Neural crest cell (in vitro differentiated cells): Measurements from ENCODE around the gene TIMD4. TPM values are rescaled to one million over a fixed set of nuclear protein-coding genes. Genes with fewer than 3 reads are reported as not detected.

ENCODE experiments used
- DNase-seq: peaks from one replicate; pipeline ENCODE4 v3.0.0; 2021; ENCODE audit warnings: low read depth, mixed read lengths, low spot score
- H3K27ac Mint-ChIP-seq: one replicate; pipeline ENCODE4 v1.8.0; 2021; ENCODE audit warnings: mild to moderate bottlenecking, mixed read lengths; ENCODE audit not compliant: unreplicated experiment
- H3K27me3 Mint-ChIP-seq: 2 replicates; pipeline ENCODE4 v1.8.0; 2021; ENCODE audit warnings: low read depth, mild to moderate bottlenecking, mixed read lengths
- H3K36me3 Mint-ChIP-seq: 2 replicates; pipeline ENCODE4 v1.8.0; 2021; ENCODE audit warnings: low read depth, mild to moderate bottlenecking, mixed read lengths
- H3K4me1 Mint-ChIP-seq: 2 replicates; pipeline ENCODE4 v1.8.0; 2021; ENCODE audit warnings: mixed read lengths
- H3K4me3 Mint-ChIP-seq: one replicate; pipeline ENCODE4 v1.8.0; 2021; ENCODE audit warnings: mild to moderate bottlenecking, mixed read lengths
- H3K9me3 Mint-ChIP-seq: 2 replicates; pipeline ENCODE4 v1.8.0; 2021; ENCODE audit warnings: mixed read lengths
- total RNA-seq: library from RNA; stranded (reverse); gene quantifications from 2 replicates; pipeline ENCODE4 v1.2.1, GENCODE V29; 2021
- TF ChIP-seq, protein P1 (sequence below): fragments of 200-600 bp; sonication (generic); conservative IDR thresholded peaks from 2 replicates; pipeline ENCODE4 v1.5.0; 2021; ENCODE audit warnings: antibody characterized with exemption, mild to moderate bottlenecking

The TIMD4 gene
- total RNA-seq, 1 donor from 2014 or later = not detected

GRCh38 chr5:156893517-156893916 lies 69.5 kb downstream of the TIMD4 start:
- Mint-ChIP-seq H3K4me3 (no peak overlapping the region), H3K36me3 (no peaks in the 10 kb centered on the region), H3K27ac (no peak overlapping the region), H3K9me3 (peaks cover 2% of the 10 kb centered on the region), H3K27me3 (no peaks in the 10 kb centered on the region), H3K4me1 (peaks cover 8% of the 10 kb centered on the region)
- DNase-seq = no peak
- TF ChIP-seq, protein P1, sequence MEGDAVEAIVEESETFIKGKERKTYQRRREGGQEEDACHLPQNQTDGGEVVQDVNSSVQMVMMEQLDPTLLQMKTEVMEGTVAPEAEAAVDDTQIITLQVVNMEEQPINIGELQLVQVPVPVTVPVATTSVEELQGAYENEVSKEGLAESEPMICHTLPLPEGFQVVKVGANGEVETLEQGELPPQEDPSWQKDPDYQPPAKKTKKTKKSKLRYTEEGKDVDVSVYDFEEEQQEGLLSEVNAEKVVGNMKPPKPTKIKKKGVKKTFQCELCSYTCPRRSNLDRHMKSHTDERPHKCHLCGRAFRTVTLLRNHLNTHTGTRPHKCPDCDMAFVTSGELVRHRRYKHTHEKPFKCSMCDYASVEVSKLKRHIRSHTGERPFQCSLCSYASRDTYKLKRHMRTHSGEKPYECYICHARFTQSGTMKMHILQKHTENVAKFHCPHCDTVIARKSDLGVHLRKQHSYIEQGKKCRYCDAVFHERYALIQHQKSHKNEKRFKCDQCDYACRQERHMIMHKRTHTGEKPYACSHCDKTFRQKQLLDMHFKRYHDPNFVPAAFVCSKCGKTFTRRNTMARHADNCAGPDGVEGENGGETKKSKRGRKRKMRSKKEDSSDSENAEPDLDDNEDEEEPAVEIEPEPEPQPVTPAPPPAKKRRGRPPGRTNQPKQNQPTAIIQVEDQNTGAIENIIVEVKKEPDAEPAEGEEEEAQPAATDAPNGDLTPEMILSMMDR = no peak

DNA sequence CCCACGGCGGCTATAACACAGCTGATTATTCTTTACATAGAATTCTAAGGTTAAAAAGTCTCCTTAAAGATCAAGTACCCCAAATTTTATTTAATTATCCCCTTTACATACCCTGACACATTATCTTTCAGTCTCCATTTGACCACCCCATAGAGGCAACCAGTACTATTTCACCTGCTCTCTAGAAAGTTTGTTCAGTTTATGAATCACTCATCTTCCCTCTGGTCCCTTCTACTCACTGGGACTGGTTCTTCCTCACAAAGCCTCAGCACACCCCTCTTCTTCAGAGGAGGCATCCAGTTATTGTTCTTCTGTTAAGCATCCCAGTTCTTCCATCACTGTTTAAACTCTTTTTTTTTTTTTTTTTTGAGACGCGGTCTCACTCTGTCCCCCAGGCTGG lies 70.2 kb downstream of the TIMD4 start:
- Mint-ChIP-seq H3K9me3 (peaks cover 2% of the 10 kb centered on the region), H3K4me1 (peaks cover 8% of the 10 kb centered on the region), H3K27me3 (no peaks in the 10 kb centered on the region), H3K4me3 (no peak overlapping the region), H3K36me3 (no peaks in the 10 kb centered on the region), H3K27ac (no peak overlapping the region)
- TF ChIP-seq, protein P1 = no peak
- no peak for DNase-seq

DNA sequence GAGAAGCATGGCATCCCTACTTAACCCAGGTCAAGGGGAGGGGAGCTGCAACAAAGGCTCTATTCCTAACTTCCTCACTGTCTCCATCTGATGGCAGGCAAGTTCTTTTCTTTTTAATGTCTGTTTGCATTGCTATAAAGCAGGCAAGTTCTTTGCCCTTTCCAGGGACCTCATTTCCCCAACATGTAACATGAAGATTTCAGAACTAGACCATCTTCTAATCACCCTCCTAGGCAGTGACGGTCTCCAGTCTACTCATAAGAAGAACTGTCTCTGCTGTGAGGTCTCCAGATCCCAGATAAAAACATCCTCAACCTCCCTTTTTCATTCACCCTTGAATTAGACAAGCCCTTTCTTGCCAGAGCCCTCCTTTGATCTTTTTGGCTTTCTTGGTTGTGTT lies 70.8 kb downstream of the TIMD4 start:
- no peak overlapping the region for H3K4me3 Mint-ChIP-seq
- peaks cover 8% of the 10 kb centered on the region for H3K4me1 Mint-ChIP-seq
- H3K9me3 Mint-ChIP-seq = peaks cover 2% of the 10 kb centered on the region
- no peak for DNase-seq
- no peak overlapping the region for H3K27ac Mint-ChIP-seq
- no peaks in the 10 kb centered on the region for H3K27me3 Mint-ChIP-seq
- TF ChIP-seq, protein P1 = no peak
- H3K36me3 Mint-ChIP-seq = no peaks in the 10 kb centered on the region

- peaks cover 8% of the 10 kb centered on the region for H3K4me1 Mint-ChIP-seq
- H3K4me3 Mint-ChIP-seq = no peak overlapping the region
- no peak overlapping the region for H3K27ac Mint-ChIP-seq
- no peaks in the 10 kb centered on the region for H3K9me3 Mint-ChIP-seq
- DNase-seq = no peak
- TF ChIP-seq, protein P1 = no peak
- H3K36me3 Mint-ChIP-seq = no peaks in the 10 kb centered on the region
- peaks cover 8% of the 10 kb centered on the region for H3K27me3 Mint-ChIP-seq
These were observed 74.5 kb downstream of the TIMD4 start for GRCh38 chr5:156888520-156888919.

GRCh38 chr5:156883316-156883875 lies 79.6 kb downstream of the TIMD4 start:
- Mint-ChIP-seq H3K27me3 (peaks cover 18% of the 10 kb centered on the region), H3K27ac (no peak overlapping the region), H3K9me3 (no peaks in the 10 kb centered on the region), H3K36me3 (no peaks in the 10 kb centered on the region), H3K4me1 (no peaks in the 10 kb centered on the region), H3K4me3 (no peak overlapping the region)
- TF ChIP-seq, protein P1 = no peak
- DNase-seq = no peak
